Body of pancreas (tissue), 4 donors: ENCODE data around the gene SEMA3A. TPM values are rescaled to one million over a fixed set of nuclear protein-coding genes. Genes with fewer than 3 reads are reported as not detected.

Experiments used
- ATAC-seq: fragments of 150-250 bp; one replicate; pipeline ENCODE4 v1.9.1; 2016
- DNase-seq, 4 donors: peaks; one replicate each; pipeline ENCODE4 v3.0.0-alpha.2; 2019
- H3K27ac ChIP-seq, 4 donors: fragments of 200-600 bp; sonication (generic); 1 replicate in 3 of 4; 2 replicates in 1 of 4; pipeline versions ENCODE4 v1.5.1 to v1.6.1; 2016 to 2019; ENCODE audit warnings: mild to moderate bottlenecking in 1 of 4, mixed read lengths in 1 of 4, moderate library complexity in 1 of 4
- H3K27me3 ChIP-seq, 2 donors: fragments of 200-600 bp; sonication (generic); one replicate each; pipeline ENCODE4 v1.6.0; 2016; ENCODE audit warnings: mild to moderate bottlenecking in 1 of 2
- H3K36me3 ChIP-seq, 2 donors: fragments of 200-600 bp; sonication (generic); replicated peaks in 1 of 2; 2 replicates each; pipeline ENCODE4 v1.5.1; 2016; ENCODE audit warnings: low read depth in 2 of 2; ENCODE audit not compliant: insufficient read depth in 1 of 2
- H3K4me1 ChIP-seq: fragments of 200-600 bp; sonication (generic); one replicate; pipeline ENCODE4 v1.6.0; 2016
- H3K4me3 ChIP-seq, 2 donors: fragments of 200-600 bp; sonication (generic); 1 replicate in 1 of 2; 2 replicates in 1 of 2; pipeline ENCODE4 v1.5.1; 2016 to 2019
- H3K9me3 ChIP-seq, 3 donors: fragments of 200-600 bp; sonication (generic); 1 replicate in 2 of 3; 2 replicates in 1 of 3; pipeline ENCODE4 v1.5.1; 2016
- POLR2A ChIP-seq, 3 donors: fragments of 450-650 bp; IDR thresholded peaks; one replicate each; pipeline ENCODE4 v1.6.1; 2016; ENCODE audit warnings: antibody characterized with exemption in 3 of 3, mild to moderate bottlenecking in 2 of 3
- WGBS, 2 donors: methylation state at CpG; one replicate each; pipeline ENCODE4 v1.1.5; 2017; 5-methylcytosine and 5-hydroxymethylcytosine counted together
- intact Hi-C: fragments of 100-400 bp; cut with DNase I; formaldehyde crosslinking; loops from one replicate; pipeline ENCODE4 v1.15.1; 2023
- total RNA-seq, 2 donors: library from RNA; depleted of rRNA; stranded (reverse); fragments of >200 nt; gene quantifications; one replicate each; pipeline ENCODE4 v1.1.0, GENCODE V29; 2016
- TF ChIP-seq, protein P1 (sequence below), 7 experiments: fragments of 450-650 bp in 4 of 7; fragments of 200-600 bp in 3 of 7; sonication (generic) in 3 of 7; IDR thresholded peaks; one replicate each; pipeline ENCODE4 v1.5.1; 2016 to 2019; ENCODE audit warnings: antibody characterized with exemption in 7 of 7

The SEMA3A gene
- total RNA-seq, 2 donors from 2014 or later: 0.33 to 2.6 TPM

DNA sequence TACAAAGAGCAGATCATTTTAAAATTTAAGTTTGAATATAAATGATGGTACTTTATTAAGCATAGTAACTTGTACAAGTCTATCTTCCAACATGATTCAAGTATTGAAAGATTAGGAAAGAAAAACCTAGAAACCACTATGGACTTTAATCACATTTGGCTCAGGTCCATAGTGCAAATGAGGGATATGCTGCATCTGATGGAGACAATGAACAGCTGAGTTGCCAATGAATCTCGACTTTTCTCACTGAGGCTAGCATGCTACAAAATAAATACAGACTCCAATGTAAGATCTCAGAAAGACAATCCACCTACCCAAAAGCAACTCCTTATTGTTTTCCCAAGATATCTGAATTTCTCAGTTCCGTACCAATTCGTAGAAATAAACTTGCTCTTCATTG lies 89.8 kb downstream of the SEMA3A start:
- H3K9me3 ChIP-seq: no peaks in the 10 kb centered on the region
- no peaks in the 10 kb centered on the region for H3K36me3 ChIP-seq
- H3K4me1 ChIP-seq: no peaks in the 10 kb centered on the region
- intact Hi-C loops: no loop called here
- H3K27me3 ChIP-seq: no peaks in the 10 kb centered on the region
- H3K27ac ChIP-seq: no peak overlapping the region
- WGBS, 2 donors: 57 to 69% methylated on average over 3 of the region's 3 CpGs
- DNase-seq (no peak), ATAC-seq (no peak)
- TF ChIP-seq, protein P1, sequence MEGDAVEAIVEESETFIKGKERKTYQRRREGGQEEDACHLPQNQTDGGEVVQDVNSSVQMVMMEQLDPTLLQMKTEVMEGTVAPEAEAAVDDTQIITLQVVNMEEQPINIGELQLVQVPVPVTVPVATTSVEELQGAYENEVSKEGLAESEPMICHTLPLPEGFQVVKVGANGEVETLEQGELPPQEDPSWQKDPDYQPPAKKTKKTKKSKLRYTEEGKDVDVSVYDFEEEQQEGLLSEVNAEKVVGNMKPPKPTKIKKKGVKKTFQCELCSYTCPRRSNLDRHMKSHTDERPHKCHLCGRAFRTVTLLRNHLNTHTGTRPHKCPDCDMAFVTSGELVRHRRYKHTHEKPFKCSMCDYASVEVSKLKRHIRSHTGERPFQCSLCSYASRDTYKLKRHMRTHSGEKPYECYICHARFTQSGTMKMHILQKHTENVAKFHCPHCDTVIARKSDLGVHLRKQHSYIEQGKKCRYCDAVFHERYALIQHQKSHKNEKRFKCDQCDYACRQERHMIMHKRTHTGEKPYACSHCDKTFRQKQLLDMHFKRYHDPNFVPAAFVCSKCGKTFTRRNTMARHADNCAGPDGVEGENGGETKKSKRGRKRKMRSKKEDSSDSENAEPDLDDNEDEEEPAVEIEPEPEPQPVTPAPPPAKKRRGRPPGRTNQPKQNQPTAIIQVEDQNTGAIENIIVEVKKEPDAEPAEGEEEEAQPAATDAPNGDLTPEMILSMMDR (IDR thresholded peaks at IDR 0.05): no peak
- no peak for TF ChIP-seq POLR2A (IDR thresholded peaks at IDR 0.05)
- H3K4me3 ChIP-seq: no peak overlapping the region

DNA sequence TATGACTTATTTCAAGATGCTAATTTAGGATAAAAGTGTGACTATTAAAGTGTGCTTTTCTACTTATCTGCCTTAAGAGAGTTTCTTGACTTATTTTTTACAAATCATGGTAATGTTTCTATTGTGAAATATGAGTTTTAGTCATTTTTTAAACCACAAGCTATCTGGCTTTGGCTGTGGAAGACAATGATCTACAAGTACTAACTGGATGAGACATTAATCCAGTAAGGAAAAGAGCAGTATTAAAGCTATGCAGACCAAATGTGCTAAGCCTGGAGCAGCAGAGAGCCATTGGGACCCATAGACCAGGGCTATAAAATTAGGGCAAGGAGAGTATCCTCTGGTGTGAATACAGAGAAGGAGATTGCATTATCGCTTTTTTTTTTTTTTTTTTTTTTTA lies 92.4 kb downstream of the SEMA3A start:
- DNase-seq (no peak), ATAC-seq (no peak)
- Histone ChIP-seq H3K4me1 (no peaks in the 10 kb centered on the region), H3K27me3 (no peaks in the 10 kb centered on the region), H3K36me3 (no peaks in the 10 kb centered on the region), H3K27ac (no peak overlapping the region), H3K4me3 (no peak overlapping the region), H3K9me3 (no peaks in the 10 kb centered on the region)
- intact Hi-C loops: no loop called here
- TF ChIP-seq POLR2A (IDR thresholded peaks at IDR 0.05): no peak
- TF ChIP-seq, protein P1 (IDR thresholded peaks at IDR 0.05): no peak
- 70 to 81% methylated on average over 1 of the region's 1 CpG for WGBS, 2 donors

DNA sequence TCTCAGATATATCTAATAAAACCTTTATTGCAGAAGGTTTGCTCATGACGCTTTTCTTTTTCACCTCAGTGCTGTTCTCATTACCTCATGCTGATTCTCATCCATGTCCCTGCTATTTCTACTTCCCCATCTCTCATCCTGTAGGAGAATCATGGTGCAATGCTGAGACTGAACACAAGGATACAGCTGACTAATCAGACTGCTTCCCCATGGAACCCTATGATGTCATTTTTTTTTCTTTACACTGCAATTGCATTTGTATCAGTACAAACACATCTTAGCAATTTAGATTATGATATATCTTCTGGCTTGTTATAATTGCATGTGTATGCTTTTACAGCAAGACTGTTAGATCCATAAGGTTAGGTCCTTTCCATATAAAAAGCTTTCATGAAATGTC lies 93.7 kb downstream of the SEMA3A start:
- intact Hi-C loops: no loop called here
- H3K4me1 ChIP-seq: no peaks in the 10 kb centered on the region
- H3K27me3 ChIP-seq: no peaks in the 10 kb centered on the region
- ATAC-seq (no peak), DNase-seq (no peak)
- WGBS, 2 donors: 74 to 76% methylated on average over 1 of the region's 1 CpG
- H3K36me3 ChIP-seq: no peaks in the 10 kb centered on the region
- no peak overlapping the region for H3K27ac ChIP-seq
- no peak overlapping the region for H3K4me3 ChIP-seq
- H3K9me3 ChIP-seq: no peaks in the 10 kb centered on the region
- TF ChIP-seq POLR2A (IDR thresholded peaks at IDR 0.05): no peak
- TF ChIP-seq, protein P1 (IDR thresholded peaks at IDR 0.05): no peak

DNA sequence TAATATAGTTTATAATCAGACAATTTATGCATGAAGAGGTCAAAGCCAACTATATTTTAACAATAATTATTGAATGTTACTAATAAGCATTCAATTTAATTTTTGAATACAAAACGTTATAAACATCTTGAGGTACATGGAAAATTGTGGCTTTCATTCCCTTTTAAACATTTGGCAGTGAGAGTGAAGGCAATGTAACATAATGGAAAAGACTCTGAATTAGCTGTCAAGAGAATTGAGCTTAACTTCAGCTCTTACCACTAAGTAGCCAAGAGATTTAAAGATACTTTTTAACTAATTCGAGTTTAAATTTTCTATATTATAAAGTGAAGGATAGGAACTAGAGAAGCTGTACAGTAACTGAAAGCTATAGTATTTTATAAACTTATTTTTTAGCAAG lies 98.6 kb downstream of the SEMA3A start:
- no peak for DNase-seq
- no peaks in the 10 kb centered on the region for H3K36me3 ChIP-seq
- no peak overlapping the region for H3K27ac ChIP-seq
- no peaks in the 10 kb centered on the region for H3K4me1 ChIP-seq
- intact Hi-C loops: no loop called here
- ATAC-seq: no peak
- H3K4me3 ChIP-seq: no peak overlapping the region
- no peaks in the 10 kb centered on the region for H3K27me3 ChIP-seq
- H3K9me3 ChIP-seq: no peaks in the 10 kb centered on the region
- WGBS, 2 donors: 49 to 56% methylated on average over 2 of the region's 2 CpGs
- TF ChIP-seq, protein P1 (IDR thresholded peaks at IDR 0.05): no peak
- no peak for TF ChIP-seq POLR2A (IDR thresholded peaks at IDR 0.05)

DNA sequence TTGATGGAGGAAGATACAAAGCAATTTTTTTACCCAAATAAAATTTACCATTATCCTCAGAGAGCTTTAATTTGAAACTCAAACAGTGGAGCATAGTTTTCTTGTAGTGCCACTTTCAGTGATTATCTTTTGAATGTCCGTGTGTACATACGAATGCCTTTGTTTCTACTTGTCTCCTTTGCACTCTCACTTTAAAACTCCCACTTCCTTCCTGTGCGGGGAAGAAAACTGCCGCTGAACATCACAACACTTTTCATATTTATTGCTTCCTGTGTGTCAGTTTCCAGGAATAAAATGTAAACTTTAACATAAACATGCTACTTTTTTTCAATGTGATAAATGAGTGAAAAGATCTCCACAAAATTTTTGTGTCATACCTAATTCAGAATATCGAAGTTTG lies 102.4 kb downstream of the SEMA3A start:
- no peaks in the 10 kb centered on the region for H3K36me3 ChIP-seq
- H3K27ac ChIP-seq: no peak overlapping the region
- no peak for ATAC-seq
- TF ChIP-seq POLR2A (IDR thresholded peaks at IDR 0.05): no peak
- TF ChIP-seq, protein P1 (IDR thresholded peaks at IDR 0.05): no peak
- H3K27me3 ChIP-seq: no peaks in the 10 kb centered on the region
- intact Hi-C loops: no loop called here
- H3K4me3 ChIP-seq: no peak overlapping the region
- H3K9me3 ChIP-seq: no peaks in the 10 kb centered on the region
- no peak for DNase-seq
- 23 to 32% methylated on average over 5 of the region's 5 CpGs for WGBS, 2 donors
- no peaks in the 10 kb centered on the region for H3K4me1 ChIP-seq
